Right lobe of liver (tissue), 4 donors: ENCODE measurements around the gene KCNS1.
A peak's percentile ranks its signal among the peaks of the same experiment; 100 is the strongest.

Experiments used
- POLR2A ChIP-seq: fragments of 450-650 bp; IDR thresholded peaks from one replicate; pipeline ENCODE4 v1.6.1; 2017; ENCODE audit warnings: antibody characterized with exemption, mild to moderate bottlenecking
- TF ChIP-seq, protein P1 (sequence below), 4 donors: fragments of 200-600 bp in 3 of 4; fragments of 450-650 bp in 1 of 4; IDR thresholded peaks; one replicate each; pipeline versions ENCODE4 v1.5.1 to v1.8.0; 2016 to 2022; ENCODE audit warnings: antibody characterized with exemption in 4 of 4, mild to moderate bottlenecking in 2 of 4
- donor health status: DM: no; HTN: no; CAD: no.
- donor health status: DM: no; HTN: no; CAD: no.
- donor health status: DM: no; HTN: yes; CAD: no.

DNA sequence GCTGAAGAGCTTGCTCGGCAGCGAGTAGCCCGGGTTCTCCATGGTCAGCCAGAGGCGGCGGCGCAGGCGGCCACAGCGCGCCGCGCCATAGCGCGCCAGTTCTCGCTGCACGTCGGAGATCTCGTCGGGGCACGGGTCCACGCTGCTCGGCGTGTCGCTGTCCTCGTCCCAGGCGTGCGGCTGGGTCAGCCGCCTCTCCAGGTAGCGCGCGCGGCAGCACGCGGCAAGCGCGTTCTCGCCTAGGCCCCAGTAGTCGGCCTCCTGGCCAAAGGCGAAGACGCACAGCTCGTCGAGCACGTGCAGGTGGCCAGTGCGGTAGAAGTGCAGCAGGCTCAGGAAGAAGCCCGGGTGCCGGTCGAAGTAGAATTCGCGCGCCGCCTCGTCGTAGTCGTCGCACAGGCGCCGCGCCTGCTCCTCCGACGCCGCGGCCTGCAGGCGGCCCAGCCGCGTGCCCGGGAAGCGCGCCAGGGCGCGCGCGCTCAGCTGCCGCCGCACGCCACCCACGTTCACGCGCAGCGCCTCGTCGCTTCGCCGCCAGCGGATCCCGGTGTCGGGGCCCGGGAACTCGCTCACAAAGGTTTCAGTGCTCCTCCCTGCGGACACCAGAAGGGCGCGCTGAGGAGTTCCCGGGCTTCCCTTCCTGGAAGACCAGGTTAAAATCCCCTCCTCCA lies 2.7 kb downstream of the KCNS1 start:
- no peak for TF ChIP-seq POLR2A
- TF ChIP-seq, protein P1, sequence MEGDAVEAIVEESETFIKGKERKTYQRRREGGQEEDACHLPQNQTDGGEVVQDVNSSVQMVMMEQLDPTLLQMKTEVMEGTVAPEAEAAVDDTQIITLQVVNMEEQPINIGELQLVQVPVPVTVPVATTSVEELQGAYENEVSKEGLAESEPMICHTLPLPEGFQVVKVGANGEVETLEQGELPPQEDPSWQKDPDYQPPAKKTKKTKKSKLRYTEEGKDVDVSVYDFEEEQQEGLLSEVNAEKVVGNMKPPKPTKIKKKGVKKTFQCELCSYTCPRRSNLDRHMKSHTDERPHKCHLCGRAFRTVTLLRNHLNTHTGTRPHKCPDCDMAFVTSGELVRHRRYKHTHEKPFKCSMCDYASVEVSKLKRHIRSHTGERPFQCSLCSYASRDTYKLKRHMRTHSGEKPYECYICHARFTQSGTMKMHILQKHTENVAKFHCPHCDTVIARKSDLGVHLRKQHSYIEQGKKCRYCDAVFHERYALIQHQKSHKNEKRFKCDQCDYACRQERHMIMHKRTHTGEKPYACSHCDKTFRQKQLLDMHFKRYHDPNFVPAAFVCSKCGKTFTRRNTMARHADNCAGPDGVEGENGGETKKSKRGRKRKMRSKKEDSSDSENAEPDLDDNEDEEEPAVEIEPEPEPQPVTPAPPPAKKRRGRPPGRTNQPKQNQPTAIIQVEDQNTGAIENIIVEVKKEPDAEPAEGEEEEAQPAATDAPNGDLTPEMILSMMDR (IDR thresholded peaks at IDR 0.05), result peak in 2 of 4 donors; percentile 12 to 23
